GM19468 (cell line): ENCODE results near the gene HCLS1.
"Not testable (repeated sequence)": the region's sequence is repeated elsewhere in the genome, so short reads cannot be mapped to it uniquely, and the experiment has no call there.

ENCODE experiments used
- ATAC-seq: cut with Tn5 transposase; IDR thresholded peaks from one replicate; pipeline ENCODE4 v1.9.1; 2021; ENCODE audit warnings: mild to moderate bottlenecking, moderate library complexity, moderate number of reproducible peaks; ENCODE audit not compliant: unreplicated experiment; ENCODE audit errors: extremely low read depth

Gene HCLS1

GRCh38 chr3:121660356-121661171 lies at the start of gene HCLS1:
HCLS1 (minus strand) TSS chr3:121660903; CDS start chr3:121658347, 2,556 bp downstream.
- peak; percentile 72 for ATAC-seq

GRCh38 chr3:121710347-121710746 lies 49.6 kb upstream of the HCLS1 start:
- no peak for ATAC-seq

- ATAC-seq = no peak
Measured at GRCh38 chr3:121707531-121708273, 47.0 kb upstream of the HCLS1 start.

- no peak for ATAC-seq
Measured at GRCh38 chr3:121705541-121705940, 44.8 kb upstream of the HCLS1 start.

- ATAC-seq = no peak
Measured at GRCh38 chr3:121703973-121704372, 43.3 kb upstream of the HCLS1 start.

- no peak for ATAC-seq
Measured at GRCh38 chr3:121698901-121699300, 38.2 kb upstream of the HCLS1 start.

- ATAC-seq = no peak
Measured at GRCh38 chr3:121698476-121698875, 37.8 kb upstream of the HCLS1 start.

GRCh38 chr3:121696186-121696585 lies 35.5 kb upstream of the HCLS1 start:
- ATAC-seq = no peak

- ATAC-seq = no peak
Measured at GRCh38 chr3:121692010-121692699, 31.5 kb upstream of the HCLS1 start.

GRCh38 chr3:121690777-121691405 lies 30.2 kb upstream of the HCLS1 start:
- ATAC-seq = no peak

- not testable (repeated sequence) for ATAC-seq
Measured at GRCh38 chr3:121688747-121689146, 28.0 kb upstream of the HCLS1 start.

GRCh38 chr3:121681792-121682191 lies 21.1 kb upstream of the HCLS1 start:
- ATAC-seq = no peak

- ATAC-seq = no peak
Measured at GRCh38 chr3:121677141-121677540, 16.4 kb upstream of the HCLS1 start.

- no peak for ATAC-seq
Measured at GRCh38 chr3:121670676-121671075, 10.0 kb upstream of the HCLS1 start.

- ATAC-seq = no peak
Measured at GRCh38 chr3:121667333-121667732, 6.6 kb upstream of the HCLS1 start.

GRCh38 chr3:121665488-121665887 lies 4.8 kb upstream of the HCLS1 start:
- no peak for ATAC-seq

GRCh38 chr3:121663171-121663847 lies 2.6 kb upstream of the HCLS1 start:
- ATAC-seq = no peak

GRCh38 chr3:121662742-121663141 lies 2.0 kb upstream of the HCLS1 start:
- no peak for ATAC-seq

GRCh38 chr3:121661376-121661775 lies 673 bp upstream of the HCLS1 start:
- ATAC-seq = no peak

- ATAC-seq = no peak
Measured at GRCh38 chr3:121659586-121659985, 1.1 kb downstream of the HCLS1 start.
